Measurements from ENCODE around the gene SMIM14.
"Not testable (repeated sequence)": the region's sequence is repeated elsewhere in the genome, so short reads cannot be mapped to it uniquely, and the experiment has no call there.

SMIM14 gene

GRCh38 chr4:39530682-39531081, 108.0 kb downstream of the SMIM14 start:
- no peak for DNase-seq (ENCODE audit: low read depth)

GRCh38 chr4:39529534-39529933, 109.1 kb downstream of the SMIM14 start:
- DNase-seq (ENCODE audit: low read depth) = no peak

- DNase-seq (ENCODE audit: low read depth) = peak; percentile 95
Measured at GRCh38 chr4:39528061-39528465, 110.6 kb downstream of the SMIM14 start.

- peak; percentile 99 for DNase-seq (ENCODE audit: low read depth)
Measured at GRCh38 chr4:39527296-39528060, 111.2 kb downstream of the SMIM14 start, which contains the start of gene UGDH. Gene UGDH (minus strand): TSS chr4:39527439. CDS start chr4:39521512, 5,927 bp downstream.

- DNase-seq (ENCODE audit: low read depth) = no peak
Measured at GRCh38 chr4:39526765-39527295, 111.8 kb downstream of the SMIM14 start.

GRCh38 chr4:39525822-39526690, 112.6 kb downstream of the SMIM14 start:
- DNase-seq (ENCODE audit: low read depth) = no peak

GRCh38 chr4:39524161-39524957, 114.3 kb downstream of the SMIM14 start:
- no peak for DNase-seq (ENCODE audit: low read depth)

GRCh38 chr4:39522068-39522467, 116.6 kb downstream of the SMIM14 start:
- no peak for DNase-seq (ENCODE audit: low read depth)

GRCh38 chr4:39521253-39521919, 117.3 kb downstream of the SMIM14 start:
- DNase-seq (ENCODE audit: low read depth) = peak; percentile 41

- DNase-seq (ENCODE audit: low read depth) = no peak
Measured at GRCh38 chr4:39518484-39518883, 120.2 kb downstream of the SMIM14 start.

- DNase-seq (ENCODE audit: low read depth) = no peak
Measured at GRCh38 chr4:39516407-39516966, 122.2 kb downstream of the SMIM14 start.

- not testable (repeated sequence) for DNase-seq (ENCODE audit: low read depth)
Measured at GRCh38 chr4:39515669-39516401, 122.8 kb downstream of the SMIM14 start.

GRCh38 chr4:39514888-39515401, 123.7 kb downstream of the SMIM14 start:
- DNase-seq (ENCODE audit: low read depth) = peak; percentile 42

- not testable (repeated sequence) for DNase-seq (ENCODE audit: low read depth)
Measured at GRCh38 chr4:39514266-39514665, 124.4 kb downstream of the SMIM14 start.

- DNase-seq (ENCODE audit: low read depth) = no peak
Measured at GRCh38 chr4:39510348-39510929, 128.2 kb downstream of the SMIM14 start.

- no peak for DNase-seq (ENCODE audit: low read depth)
Measured at GRCh38 chr4:39505581-39505980, 133.1 kb downstream of the SMIM14 start.

GRCh38 chr4:39504538-39504937, 134.1 kb downstream of the SMIM14 start:
- no peak for DNase-seq (ENCODE audit: low read depth)

- DNase-seq (ENCODE audit: low read depth) = peak; percentile 54
Measured at GRCh38 chr4:39502664-39503035, 136.0 kb downstream of the SMIM14 start.

- peak; percentile 92 for DNase-seq (ENCODE audit: low read depth)
Measured at GRCh38 chr4:39502019-39502663, 136.5 kb downstream of the SMIM14 start.

Data from stromal cell of bone marrow (primary cell).